K562 (cell line): ENCODE results near the gene MCOLN2. TPM values are rescaled to one million over a fixed set of nuclear protein-coding genes. Genes with fewer than 3 reads are reported as not detected.

ENCODE experiments used
- ATAC-seq: fragments of 200-7000 bp; cut with Tn5 transposase; 3 replicates; pipeline ENCODE4 v1.9.1; 2020; ENCODE audit warnings: moderate library complexity
- BruUV-seq: library from RNA; stranded (reverse); fragments of 400-500 nt; replicated peaks from 2 replicates; lab custom pipeline; 2021; lab: Mats Ljungman, UMichigan
- CTCF ChIA-PET: fragments of 300-600 bp; formaldehyde crosslinking; extraction: SDS; loops from one replicate; lab custom pipeline; 2021; ENCODE audit warnings: low intra/inter-chr PET ratio; lab: Yijun Ruan, JAX
- POLR2A ChIA-PET: fragments of 300-600, 350-650 bp; sonication (Branson Sonifier 250); formaldehyde crosslinking; extraction: SDS; loops from one replicate; lab custom pipeline; 2021; ENCODE audit warnings: antibody characterized with exemption, inconsistent platforms; lab: Yijun Ruan, JAX
- DNase-seq, 4 experiments: peaks; one replicate each; pipeline versions ENCODE4 v3.0.0 to v3.0.0-alpha.2; 2011 to 2018; ENCODE audit warnings: low spot score in 3 of 4, mixed read lengths in 3 of 4; ENCODE audit errors: extremely low read depth in 1 of 4
- FAIRE-seq: peaks from 2 replicates; lab custom pipeline; 2011; peaks lifted over from hg19 to GRCh38; lab: Jason Lieb, UNC
- H2AFZ ChIP-seq: 2 replicates; pipeline ENCODE4 v1.6.0; 2011; ENCODE audit warnings: low read depth, low read length, control low read depth, inconsistent platforms
- H3K27ac ChIP-seq: fragments of 200-600 bp; 3 replicates; pipeline ENCODE4 v1.8.0; 2011; ENCODE audit warnings: low read depth, mild to moderate bottlenecking, control low read depth, inconsistent platforms, low read length, moderate library complexity, mixed read lengths; ENCODE audit errors: extremely low read depth
- H3K27me3 ChIP-seq, 2 experiments: fragments of 300-600 bp in 1 of 2; 2 replicates in 1 of 2; 3 replicates in 1 of 2; pipeline versions ENCODE4 v1.6.0 to v1.8.0; 2011; ENCODE audit warnings: inconsistent platforms in 2 of 2, low read length in 2 of 2, mild to moderate bottlenecking in 1 of 2, mixed read lengths in 1 of 2, moderate library complexity in 1 of 2; ENCODE audit not compliant: control insufficient read depth in 2 of 2, insufficient read depth in 2 of 2
- H3K36me3 ChIP-seq: fragments of 300-600 bp; 3 replicates; pipeline ENCODE4 v1.8.0; 2011; ENCODE audit warnings: mild to moderate bottlenecking, low read length, inconsistent platforms; ENCODE audit not compliant: control insufficient read depth, insufficient read depth
- H3K4me1 ChIP-seq, 2 experiments: fragments of 200-600 bp in 1 of 2; replicated peaks in 1 of 2; 2 replicates in 1 of 2; 3 replicates in 1 of 2; pipeline versions ENCODE4 v1.5.1 to v1.8.0; 2011; ENCODE audit warnings: inconsistent platforms in 2 of 2, low read length in 2 of 2, mild to moderate bottlenecking in 1 of 2, mixed read lengths in 1 of 2, moderate library complexity in 1 of 2; ENCODE audit not compliant: control insufficient read depth in 2 of 2, insufficient read depth in 2 of 2
- H3K4me2 ChIP-seq: 2 replicates; pipeline ENCODE4 v1.6.1; 2011; ENCODE audit warnings: low read length, control low read depth, inconsistent platforms, mixed read lengths; ENCODE audit not compliant: insufficient read depth
- H3K4me3 ChIP-seq: fragments of 200-600 bp; sonication (generic), shearing (Covaris generic); 2 replicates; pipeline ENCODE4 v1.5.1; 2016; ENCODE audit warnings: control low read depth, inconsistent platforms
- H3K79me2 ChIP-seq: fragments of 200-600 bp; 3 replicates; pipeline ENCODE4 v1.8.0; 2011; ENCODE audit warnings: low read length, inconsistent platforms; ENCODE audit not compliant: control insufficient read depth, insufficient read depth
- H3K9ac ChIP-seq, 2 experiments: 2 replicates each; pipeline versions ENCODE4 v1.6.0 to v1.6.1; 2011; ENCODE audit warnings: low read depth in 2 of 2, low read length in 2 of 2, control low read depth in 1 of 2, inconsistent platforms in 1 of 2, mild to moderate bottlenecking in 1 of 2, mixed read lengths in 1 of 2; ENCODE audit not compliant: insufficient read depth in 1 of 2
- H3K9me1 ChIP-seq: one replicate; pipeline ENCODE4 v1.6.0; 2011; ENCODE audit warnings: inconsistent platforms, mild to moderate bottlenecking, low read length, moderate library complexity; ENCODE audit not compliant: control insufficient read depth, insufficient read depth
- H3K9me3 ChIP-seq: replicated peaks from 2 replicates; pipeline ENCODE4 v1.5.1; 2011; ENCODE audit warnings: low read depth, low read length, inconsistent platforms; ENCODE audit not compliant: control insufficient read depth, insufficient read depth
- H4K20me1 ChIP-seq: replicated peaks from 2 replicates; pipeline ENCODE4 v1.6.1; 2011; ENCODE audit warnings: low read length, inconsistent platforms, mixed read lengths; ENCODE audit not compliant: control insufficient read depth, insufficient read depth
- E2F8 ChIP-seq: fragments of 450-650 bp; IDR thresholded peaks from 2 replicates; pipeline ENCODE4 v1.7.1; 2018; ENCODE audit warnings: mild to moderate bottlenecking, low read depth; ENCODE audit not compliant: partially characterized antibody
- ILK ChIP-seq: fragments of 450-650 bp; IDR thresholded peaks from 2 replicates; pipeline ENCODE4 v1.6.1; 2016; ENCODE audit warnings: missing genetic modification characterization, low read depth, mild to moderate bottlenecking, missing compliant biosample characterization, moderate library complexity, borderline replicate concordance
- IRF2 ChIP-seq: sonication (generic); formaldehyde crosslinking; IDR thresholded peaks from 2 replicates; pipeline ENCODE4 v1.8.1; 2022; ENCODE audit warnings: mild to moderate bottlenecking, missing genetic modification reagents
- MAFK ChIP-seq: IDR thresholded peaks from 2 replicates; pipeline ENCODE4 v1.6.1; 2011; ENCODE audit warnings: low read length, improper control_type of control experiment
- POLR3A ChIP-seq: IDR thresholded peaks from 2 replicates; pipeline ENCODE4 v1.6.1; 2011; ENCODE audit warnings: borderline replicate concordance, mild to moderate bottlenecking, moderate library complexity; ENCODE audit not compliant: insufficient read length, insufficient read depth; ENCODE audit errors: extremely low read depth
- RBM22 ChIP-seq: fragments of 200-400 bp; formaldehyde crosslinking; IDR thresholded peaks from 2 replicates; pipeline ENCODE4 v1.6.1; 2018; ENCODE audit warnings: low read length, low read depth; ENCODE audit not compliant: poor library complexity, severe bottlenecking
- SUPT5H ChIP-seq: fragments of 450-650 bp; IDR thresholded peaks from 2 replicates; pipeline ENCODE4 v1.6.1; 2016
- TAF9B ChIP-seq: fragments of 450-650 bp; IDR thresholded peaks from 2 replicates; pipeline ENCODE4 v1.6.1; 2018; ENCODE audit warnings: mild to moderate bottlenecking; ENCODE audit not compliant: partially characterized antibody
- U2AF2 ChIP-seq: fragments of 200-400 bp; formaldehyde crosslinking; optimal IDR thresholded peaks from 2 replicates; pipeline ENCODE3; 2017; ENCODE audit warnings: low read depth, mild to moderate bottlenecking, low read length
- ZMIZ1 ChIP-seq, 2 experiments: fragments of 150-350 bp in 1 of 2; IDR thresholded peaks; 2 replicates each; pipeline ENCODE4 v1.6.1; 2012 to 2016; ENCODE audit warnings: low read depth in 2 of 2, low read length in 2 of 2, mild to moderate bottlenecking in 1 of 2, moderate library complexity in 1 of 2
- WGBS: fragments of 100-300 bp; shearing (Covaris generic); methylation state at CpG from one replicate; pipeline ENCODE4 v1.1.6; 2016; ENCODE audit warnings: low coverage, mixed read lengths; ENCODE audit not compliant: insufficient coverage; ENCODE audit errors: missing lambda C conversion rate; 5-methylcytosine and 5-hydroxymethylcytosine counted together
- in situ Hi-C: fragments of 300-500 bp; cut with MboI; formaldehyde crosslinking; loops from 4 replicates; pipeline ENCODE4 v1.15.0; 2018; ENCODE audit warnings: inconsistent platforms, mixed read lengths
- intact Hi-C: fragments of 100-400 bp; cut with micrococcal nuclease; formaldehyde crosslinking; loops from 2 replicates; pipeline ENCODE4 v1.14.2; 2022
- polyA plus RNA-seq, 8 experiments: library from polyadenylated mRNA; depleted of rRNA in 4 of 8; stranded (reverse) in 5 of 8; unstranded in 3 of 8; fragments of >200 nt; fragmentation: Nextera tagmentation in 2 of 8; fragmentation: Illumina TruSeq in 1 of 8; extraction: Ambion mirVana in 2 of 8; extraction: Trizol in 1 of 8; gene quantifications; 2 replicates each; pipeline versions ENCODE4 v1.2.1 to v1.2.3, GENCODE V29; 2011 to 2014; ENCODE audit warnings: inconsistent platforms in 1 of 8, missing spikeins in 1 of 8
- total RNA-seq, 7 experiments: library from RNA; depleted of rRNA in 6 of 7; stranded (reverse); fragments of >200 nt in 6 of 7; fragmentation: Illumina TruSeq in 2 of 7; extraction: Trizol in 2 of 7; gene quantifications; 2 replicates each; pipeline versions ENCODE4 v1.2.1 to v1.2.3, GENCODE V29; 2011 to 2021; ENCODE audit warnings: low replicate concordance in 1 of 7
- TF ChIP-seq, protein P1 (sequence below): sonication (generic); formaldehyde crosslinking; IDR thresholded peaks from 2 replicates; pipeline ENCODE4 v1.4.0; 2020; ENCODE audit warnings: mild to moderate bottlenecking, missing genetic modification reagents

The MCOLN2 gene
- total and polyA plus RNA-seq, 9 of the 15 experiments (the other 6 are each of a cell fraction or from before 2014, with no cell fraction given) = 0.18 TPM; not detected in 8

DNA sequence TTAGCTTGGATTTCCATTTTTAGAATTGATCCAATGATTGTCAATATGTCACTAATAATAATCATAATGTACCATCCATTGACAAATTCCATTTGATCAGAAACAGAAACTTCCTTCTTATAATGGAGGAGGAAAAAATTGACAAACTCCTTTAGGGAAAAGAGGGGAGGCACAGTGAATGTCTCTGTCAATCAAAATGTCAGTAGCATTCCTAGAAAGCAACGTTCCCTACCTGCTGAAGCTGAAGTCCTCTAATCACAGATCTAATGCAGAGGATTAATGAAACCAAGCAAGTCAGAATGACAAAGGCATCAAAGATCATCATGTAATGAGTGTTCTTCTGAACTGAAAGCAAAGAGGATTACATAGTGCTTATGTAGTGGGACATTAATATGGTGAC, 29.0 kb upstream of the MCOLN2 start:
- H3K27me3 ChIP-seq = 0 out of 5 replicates have a peak, but pooled peaks cover 0 to 6% of the 10 kb centered on the region in 2 experiments
- no peaks in the 10 kb centered on the region for H3K4me1 ChIP-seq
- no peaks in the 10 kb centered on the region for H3K9me3 ChIP-seq
- FAIRE-seq (no peak), ATAC-seq (no peak), DNase-seq (no peak)
- no peaks in the 10 kb centered on the region for H3K79me2 ChIP-seq
- no peak overlapping the region for H2AFZ ChIP-seq
- H3K4me3 ChIP-seq = no peak overlapping the region
- H3K27ac ChIP-seq = no peak overlapping the region
- intact Hi-C loops = loop anchor here (2.0 kb wide), 1 partner anchor 81 kb away; no protein-coding TSS in a partner anchor
- no peak overlapping the region for H3K4me2 ChIP-seq
- POLR2A ChIA-PET = no interaction called here
- WGBS = 0% methylated on average over 1 of the region's 1 CpG
- no peaks in the 10 kb centered on the region for H4K20me1 ChIP-seq
- CTCF ChIA-PET = no interaction called here
- no peak overlapping the region for H3K9ac ChIP-seq
- H3K9me1 ChIP-seq = no peaks in the 10 kb centered on the region
- in situ Hi-C loops = no loop called here
- TF ChIP-seq ILK (tag) (no peak), TAF9B (no peak), RBM22 (no peak), ZMIZ1 (IDR thresholded peaks at IDR 0.05; ENCODE audit: low read depth in 2 of 2, low read length in 2 of 2) (no peak), IRF2 (CRISPR knock-in tag) (no peak), SUPT5H (no peak), U2AF2 (no peak), E2F8 (no peak), POLR3A (no peak), MAFK (no peak)
- TF ChIP-seq, protein P1, sequence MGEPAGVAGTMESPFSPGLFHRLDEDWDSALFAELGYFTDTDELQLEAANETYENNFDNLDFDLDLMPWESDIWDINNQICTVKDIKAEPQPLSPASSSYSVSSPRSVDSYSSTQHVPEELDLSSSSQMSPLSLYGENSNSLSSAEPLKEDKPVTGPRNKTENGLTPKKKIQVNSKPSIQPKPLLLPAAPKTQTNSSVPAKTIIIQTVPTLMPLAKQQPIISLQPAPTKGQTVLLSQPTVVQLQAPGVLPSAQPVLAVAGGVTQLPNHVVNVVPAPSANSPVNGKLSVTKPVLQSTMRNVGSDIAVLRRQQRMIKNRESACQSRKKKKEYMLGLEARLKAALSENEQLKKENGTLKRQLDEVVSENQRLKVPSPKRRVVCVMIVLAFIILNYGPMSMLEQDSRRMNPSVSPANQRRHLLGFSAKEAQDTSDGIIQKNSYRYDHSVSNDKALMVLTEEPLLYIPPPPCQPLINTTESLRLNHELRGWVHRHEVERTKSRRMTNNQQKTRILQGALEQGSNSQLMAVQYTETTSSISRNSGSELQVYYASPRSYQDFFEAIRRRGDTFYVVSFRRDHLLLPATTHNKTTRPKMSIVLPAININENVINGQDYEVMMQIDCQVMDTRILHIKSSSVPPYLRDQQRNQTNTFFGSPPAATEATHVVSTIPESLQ = no peak
- no TSS peak for BruUV-seq
- no peaks in the 10 kb centered on the region for H3K36me3 ChIP-seq
